ENCODE results near the gene TDRD7. TPM values are rescaled to one million over a fixed set of nuclear protein-coding genes. Genes with fewer than 3 reads are reported as not detected.
A peak's percentile ranks its signal among the peaks of the same experiment; 100 is the strongest.

Gene TDRD7
- total and polyA plus RNA-seq, 2 of the 13 experiments (the other 11 are each of a cell fraction or from before 2014, with no cell fraction given) = 9.8 to 15.5 TPM

- TF ChIP-seq CERS6 (CRISPR knock-in tag; IDR thresholded peaks at IDR 0.05) = no peak
- no peak for TF ChIP-seq ETV6 (CRISPR knock-in tag; conservative IDR thresholded peaks at IDR 0.05)
- TF ChIP-seq ZNF232 (CRISPR knock-in tag; IDR thresholded peaks at IDR 0.05; ENCODE audit: borderline replicate concordance) = no peak
These were observed 37.1 kb upstream of the TDRD7 start (continued) for GRCh38 chr9:97374811-97375210.

- intact Hi-C loops (cut with micrococcal nuclease; ENCODE audit: unreplicated experiment) = no loop called here
- POLR2A ChIA-PET = no interaction called here
- Histone ChIP-seq H3K27me3 (ENCODE audit: control insufficient read depth in 1 of 2, insufficient read depth in 2 of 2, low read length in 2 of 2) (no peaks in the 10 kb centered on the region), H3K4me3 (replicated peaks in 1 of 3; ENCODE audit: insufficient read depth in 1 of 3, low read depth in 2 of 3, low read length in 3 of 3) (no peak overlapping the region), H2AFZ (ENCODE audit: low read length) (no peak overlapping the region), H3K9ac (ENCODE audit: insufficient read depth, low read depth, low read length) (no peak overlapping the region), H3K79me2 (ENCODE audit: insufficient read depth, low read length) (no peaks in the 10 kb centered on the region), H3K36me3 (replicated peaks in 1 of 2; ENCODE audit: control insufficient read depth in 1 of 2, insufficient read depth in 2 of 2, low read length in 2 of 2) (no peaks in the 10 kb centered on the region; a peak in 1 of 5 replicates), H3K9me3 (ENCODE audit: low read length) (no peaks in the 10 kb centered on the region), H4K20me1 (ENCODE audit: insufficient read depth, low read length) (no peaks in the 10 kb centered on the region), H3K4me1 (ENCODE audit: insufficient read depth, low read length) (peaks cover 67% of the 10 kb centered on the region), H3K4me2 (ENCODE audit: low read depth, low read length) (no peak overlapping the region), H3K27ac (ENCODE audit: extremely low read length, insufficient read depth, low read length) (no peak overlapping the region)
- no TSS peak for BruUV-seq (replicated peaks)
- WGBS (ENCODE audit: low lambda C conversion rate) = 91% methylated on average over 6 of the region's 6 CpGs
- no peak for ATAC-seq
- no peak for DNase-seq (ENCODE audit: low spot score)
- no peak for FAIRE-seq
- CTCF ChIA-PET (ENCODE audit: low intra/inter-chr PET ratio, low total read pairs) = no interaction called here
- in situ Hi-C loops (cut with HindIII; ENCODE audit: extremely low pct_ligation_motif_present, low pct_unique_long_range_greater_than_20kb) = no loop called here
- TF ChIP-seq MNT (IDR thresholded peaks at IDR 0.05) = peak; percentile 58
- TF ChIP-seq ZNF501 (CRISPR knock-in tag; IDR thresholded peaks at IDR 0.05) = no peak
These were observed 35.0 kb upstream of the TDRD7 start for GRCh38 chr9:97376902-97377301.

Data from HepG2 (cell line).